HG03135 (cell line): ENCODE data around the gene COL5A3.

Source experiments
- ATAC-seq: cut with Tn5 transposase; IDR thresholded peaks from one replicate; pipeline ENCODE4 v1.9.1; 2021; ENCODE audit warnings: mild to moderate bottlenecking, moderate library complexity; ENCODE audit not compliant: unreplicated experiment

COL5A3 gene

DNA sequence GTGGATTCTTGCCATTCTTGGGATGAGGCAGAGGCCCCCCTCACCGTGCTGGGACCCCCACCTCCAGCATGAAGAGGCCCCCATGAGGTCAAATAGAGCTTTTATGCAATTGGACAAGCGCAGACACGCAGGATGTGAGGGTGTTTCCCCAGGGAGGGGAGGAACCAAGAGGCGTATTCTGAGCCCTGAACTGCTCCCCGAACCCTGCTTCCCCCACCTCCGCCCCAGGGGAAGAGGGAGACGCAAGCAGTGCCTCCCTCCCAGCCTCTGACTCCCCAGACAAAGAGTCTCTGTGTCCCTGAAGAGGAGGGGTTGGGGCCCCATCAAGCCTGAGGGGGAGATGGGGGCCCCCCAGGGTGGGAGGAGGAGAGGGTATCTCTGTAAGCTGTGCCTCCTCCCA, 1.7 kb upstream of the COL5A3 start:
- ATAC-seq: no peak

DNA sequence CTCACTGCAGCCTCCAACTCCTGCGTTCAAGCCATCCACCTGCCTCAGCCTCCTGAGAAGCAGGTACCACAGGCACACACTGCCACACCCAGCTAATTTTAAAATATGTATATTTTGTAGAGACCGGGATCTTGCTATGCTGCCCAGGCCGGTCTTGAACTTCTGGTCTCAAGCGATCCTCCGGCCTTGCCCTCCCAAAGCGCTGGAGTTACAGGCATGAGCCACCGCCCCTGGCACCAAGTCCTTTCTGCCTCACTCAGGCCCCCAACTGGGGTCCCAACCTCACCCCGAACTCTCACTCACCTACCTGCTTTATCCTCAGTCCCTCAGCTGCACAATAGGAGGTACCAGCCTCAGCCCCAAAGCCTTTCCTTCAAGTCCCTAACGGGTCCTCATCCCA, 635 bp upstream of the COL5A3 start:
- ATAC-seq: no peak

DNA sequence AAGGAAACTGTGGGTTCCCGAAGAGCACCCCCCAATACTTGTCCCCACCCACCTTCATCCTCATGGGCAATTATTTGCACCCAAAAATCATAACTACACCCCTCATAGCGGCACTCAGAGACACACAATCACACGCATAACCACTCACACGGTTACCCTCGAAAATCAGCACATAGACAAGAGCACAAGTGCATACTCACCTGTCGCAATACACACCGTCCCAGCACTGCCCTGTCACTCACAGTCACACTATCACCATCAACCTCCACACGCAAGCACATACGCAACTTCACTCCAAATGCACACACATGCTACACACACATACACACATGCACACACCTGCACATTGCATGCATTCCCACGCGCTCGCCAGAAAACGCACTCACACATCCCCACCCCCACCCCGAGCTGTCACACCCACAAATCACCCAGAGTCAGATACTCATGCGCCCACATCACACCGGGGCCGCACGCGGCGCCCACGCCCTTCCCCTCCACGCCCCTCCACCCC, 535 bp downstream of the COL5A3 start:
- ATAC-seq: no peak

DNA sequence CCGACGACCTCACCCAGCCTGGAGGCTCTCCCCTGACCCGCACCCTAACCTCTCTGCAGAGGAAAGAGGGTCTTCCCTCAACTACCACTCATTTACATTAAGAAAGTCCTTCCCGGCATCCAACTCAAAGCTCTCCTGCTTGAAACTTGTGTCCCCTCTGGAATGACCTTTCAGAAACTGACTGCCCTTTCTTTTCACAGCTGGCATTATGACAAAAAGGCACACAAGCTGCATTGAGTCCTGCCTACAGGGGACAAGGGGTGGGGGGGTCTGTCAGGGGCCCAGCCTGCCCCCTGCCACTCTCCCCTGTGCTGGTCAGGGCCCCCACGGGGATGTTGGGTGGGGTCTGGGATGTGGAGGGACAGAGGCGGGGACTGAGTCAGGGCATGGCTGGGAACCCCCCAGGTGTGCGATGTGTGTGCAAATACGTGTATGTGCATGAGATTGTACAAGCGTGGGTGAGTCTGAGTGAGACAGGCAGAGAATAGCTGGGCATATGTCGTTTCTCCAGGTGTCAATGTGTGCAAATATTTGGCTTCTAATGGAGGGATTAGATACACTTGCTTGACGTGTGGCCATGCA, 2.0 kb downstream of the COL5A3 start:
- ATAC-seq: no peak

GRCh38 chr19:10007371-10008183, 2.7 kb downstream of the COL5A3 start:
- ATAC-seq: no peak

DNA sequence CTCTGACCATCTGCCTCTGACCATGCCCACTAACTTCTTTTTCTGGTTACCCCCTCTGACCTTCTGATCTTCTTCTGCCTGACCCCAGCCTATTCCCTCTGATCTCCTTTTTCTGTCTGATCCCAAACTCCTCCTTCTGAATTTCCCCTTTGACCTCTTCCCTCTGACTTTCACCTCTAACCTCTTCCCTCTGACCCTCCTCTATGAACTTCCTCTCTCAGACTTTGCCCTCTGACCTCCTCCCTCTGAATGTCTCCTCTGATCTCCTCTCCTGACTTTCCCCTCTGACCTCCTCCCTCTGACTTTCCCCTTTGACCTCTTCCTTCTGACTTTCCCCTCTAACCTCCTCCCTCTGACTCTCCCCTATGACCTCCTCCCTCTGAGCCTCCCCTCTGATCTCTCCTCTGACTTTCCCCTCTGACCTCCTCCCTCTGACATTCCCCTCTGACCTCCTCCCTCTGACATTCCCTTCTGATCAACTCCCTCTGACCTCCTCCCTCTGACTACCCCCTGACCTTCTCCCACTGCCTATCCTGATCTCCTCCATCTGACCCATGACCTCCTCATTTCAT, 3.5 kb downstream of the COL5A3 start:
- ATAC-seq: no peak

DNA sequence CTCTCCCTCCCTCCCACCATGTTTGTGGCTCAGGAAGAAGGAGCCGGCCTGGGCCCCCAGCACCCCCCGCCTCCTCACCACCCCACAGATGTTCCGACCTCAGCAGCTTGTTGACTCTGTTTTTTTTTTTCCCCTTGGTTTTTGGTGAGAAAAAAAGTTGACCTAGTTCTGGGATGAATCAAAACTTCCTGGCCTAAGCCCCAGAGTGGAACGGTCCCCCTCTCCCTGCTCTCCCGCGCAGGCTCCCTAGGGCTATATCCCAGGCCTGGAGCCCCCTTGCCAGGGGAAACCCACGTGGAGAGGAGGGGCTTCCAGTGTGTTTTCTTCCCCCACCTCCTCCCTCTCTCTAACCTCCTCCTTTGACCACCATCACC, 4.0 kb downstream of the COL5A3 start:
- no peak for ATAC-seq

GRCh38 chr19:10005632-10006334, 4.5 kb downstream of the COL5A3 start:
- ATAC-seq: no peak

- no peak for ATAC-seq
Observed at GRCh38 chr19:10004617-10005016, 5.7 kb downstream of the COL5A3 start.

- ATAC-seq: no peak
Observed at GRCh38 chr19:10003271-10003670, 7.0 kb downstream of the COL5A3 start.

- ATAC-seq: no peak
Observed at GRCh38 chr19:10001899-10002298, 8.4 kb downstream of the COL5A3 start.

DNA sequence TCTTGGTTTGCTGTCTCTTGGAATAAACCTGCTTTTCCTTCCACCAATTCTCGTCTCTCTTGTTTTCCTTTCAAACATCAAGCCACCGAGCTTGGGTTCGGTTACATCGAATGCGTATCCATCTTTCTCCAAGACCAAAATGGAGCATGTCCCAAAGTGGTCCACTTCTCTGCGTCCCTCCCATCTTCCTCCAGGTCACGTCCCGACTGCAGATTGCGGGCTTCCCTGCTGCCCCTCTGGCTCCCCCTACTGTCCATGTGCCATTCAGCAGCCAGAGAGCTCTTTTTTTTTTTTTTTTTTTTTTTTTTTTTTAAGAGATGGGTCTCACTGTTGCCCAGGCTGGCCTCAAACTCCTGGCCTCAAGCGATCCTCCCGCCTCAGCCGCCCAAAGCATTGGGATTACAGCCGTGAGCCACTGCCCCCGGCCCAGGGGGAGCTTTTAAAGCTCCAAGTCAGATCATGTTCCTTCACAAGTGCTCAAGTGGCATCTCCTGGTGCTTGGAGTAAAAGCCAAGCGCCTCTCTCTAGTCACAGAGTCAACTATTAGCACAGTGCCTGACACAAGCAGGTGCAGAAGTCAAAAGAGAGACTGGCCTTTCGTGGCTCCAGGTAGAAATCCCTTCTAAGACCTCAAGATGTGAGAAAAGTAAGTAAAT, 10.0 kb downstream of the COL5A3 start:
- no peak for ATAC-seq

DNA sequence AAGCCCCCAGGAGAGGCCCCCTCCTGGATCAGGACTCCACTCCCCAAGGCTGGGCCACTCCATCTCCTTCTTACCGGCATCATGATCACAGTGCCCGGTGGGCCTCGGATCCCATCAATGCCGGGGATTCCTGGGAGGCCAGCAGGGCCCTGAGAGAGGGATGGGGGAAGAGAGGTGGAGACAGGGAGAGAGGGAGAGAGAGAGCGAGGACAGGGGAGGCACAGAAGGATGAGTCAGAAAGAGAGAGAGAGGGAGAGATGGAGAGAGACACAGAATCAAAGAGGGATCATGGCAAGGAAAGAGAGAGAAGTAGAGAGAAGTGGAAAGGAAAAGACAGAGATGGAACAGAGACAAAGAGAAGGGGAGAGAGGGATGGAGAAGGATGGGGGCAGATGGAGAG, 13.8 kb downstream of the COL5A3 start:
- no peak for ATAC-seq

DNA sequence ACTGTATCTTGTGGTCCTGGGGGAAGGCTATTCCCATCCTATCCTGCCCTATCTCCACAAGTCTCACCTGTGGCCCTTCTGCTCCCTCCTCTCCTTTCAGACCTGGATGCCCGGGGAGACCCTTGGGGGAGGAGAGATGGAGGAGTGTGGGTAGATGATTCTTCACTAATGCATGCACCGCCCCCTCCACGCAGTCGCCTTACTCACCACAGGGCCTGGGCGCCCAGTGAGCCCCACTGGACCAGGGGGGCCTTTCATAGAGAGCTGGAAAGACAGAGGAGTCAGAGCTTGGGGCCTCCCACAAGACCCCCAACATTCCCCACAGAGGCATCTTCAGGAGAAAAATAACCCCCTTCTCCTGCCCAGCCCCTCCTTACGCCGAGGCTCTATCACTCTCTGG, 14.3 kb downstream of the COL5A3 start:
- ATAC-seq: no peak

DNA sequence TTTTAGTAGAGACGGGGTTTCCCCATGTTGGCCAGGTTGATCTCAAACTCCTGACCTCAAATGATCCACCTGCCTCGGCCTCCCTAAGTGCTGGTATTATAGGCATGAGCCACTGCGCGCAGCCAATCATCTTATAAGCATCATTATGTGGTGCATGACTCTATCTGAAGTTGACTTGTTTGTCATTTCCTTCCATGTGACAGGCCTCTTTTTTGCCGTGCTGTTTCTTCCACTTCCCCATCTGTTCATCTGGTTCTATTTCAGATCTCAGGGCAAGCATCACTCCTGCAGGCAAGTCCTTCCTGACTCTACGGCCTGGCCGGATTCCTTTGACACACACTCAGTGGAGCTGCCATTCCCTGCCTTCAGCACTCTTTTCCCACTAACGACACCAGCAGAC, 15.2 kb downstream of the COL5A3 start:
- no peak for ATAC-seq

DNA sequence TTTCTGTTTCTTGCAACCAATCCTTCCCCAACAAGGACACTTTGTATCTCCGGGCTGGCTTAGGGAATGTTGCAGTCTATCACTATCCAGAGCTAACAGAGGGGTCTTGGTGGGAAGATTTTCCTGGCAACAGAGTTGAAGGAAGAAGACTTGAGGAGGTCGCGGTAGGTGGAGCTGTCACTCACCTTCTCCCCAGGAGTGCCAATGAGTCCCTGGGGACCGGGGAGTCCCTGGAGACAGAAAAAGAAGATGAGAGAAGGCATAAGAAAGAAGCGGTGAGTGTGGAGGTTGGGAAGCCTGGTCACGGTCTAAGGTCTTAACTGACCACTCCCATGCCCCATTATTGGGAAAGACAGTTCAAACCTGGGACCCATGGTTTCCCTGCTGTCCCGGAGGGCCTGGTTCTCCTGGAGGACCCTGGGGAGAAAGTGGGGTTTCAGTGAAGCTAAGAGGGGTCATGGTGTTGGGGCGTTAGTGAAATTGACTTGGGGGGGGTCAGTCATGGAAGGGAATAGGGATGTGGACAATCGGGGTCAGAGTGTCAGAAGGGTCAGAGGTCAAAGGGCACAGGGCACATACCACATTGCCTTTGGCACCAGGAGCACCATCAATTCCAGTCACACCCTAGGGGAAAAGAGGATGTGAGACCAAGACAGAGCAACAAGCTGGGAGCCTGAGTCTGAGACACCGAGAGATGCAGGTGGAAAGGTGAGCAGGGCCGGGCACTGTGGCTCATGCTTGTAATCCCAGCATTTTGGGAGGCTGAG, 18.7 kb downstream of the COL5A3 start:
- ATAC-seq: no peak

DNA sequence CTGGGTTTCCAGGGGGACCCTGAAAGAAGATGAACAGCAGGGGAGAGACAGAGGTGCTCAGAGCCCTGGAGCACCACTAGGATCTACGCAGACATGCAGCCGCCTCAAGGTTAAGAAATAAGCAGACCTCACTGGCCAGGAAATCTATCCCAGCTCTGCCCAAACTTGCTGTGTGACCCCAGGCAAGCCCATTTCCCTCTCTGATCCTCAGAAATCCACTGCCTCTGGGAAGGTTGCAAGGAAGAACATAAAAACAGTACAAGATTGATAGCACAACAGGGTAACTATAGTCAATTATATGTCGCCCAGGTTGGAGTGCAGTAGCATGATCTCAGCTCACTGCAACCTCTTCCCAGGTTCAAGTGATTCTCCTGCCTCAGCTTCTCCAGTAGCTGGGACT, 20.8 kb downstream of the COL5A3 start:
- no peak for ATAC-seq

DNA sequence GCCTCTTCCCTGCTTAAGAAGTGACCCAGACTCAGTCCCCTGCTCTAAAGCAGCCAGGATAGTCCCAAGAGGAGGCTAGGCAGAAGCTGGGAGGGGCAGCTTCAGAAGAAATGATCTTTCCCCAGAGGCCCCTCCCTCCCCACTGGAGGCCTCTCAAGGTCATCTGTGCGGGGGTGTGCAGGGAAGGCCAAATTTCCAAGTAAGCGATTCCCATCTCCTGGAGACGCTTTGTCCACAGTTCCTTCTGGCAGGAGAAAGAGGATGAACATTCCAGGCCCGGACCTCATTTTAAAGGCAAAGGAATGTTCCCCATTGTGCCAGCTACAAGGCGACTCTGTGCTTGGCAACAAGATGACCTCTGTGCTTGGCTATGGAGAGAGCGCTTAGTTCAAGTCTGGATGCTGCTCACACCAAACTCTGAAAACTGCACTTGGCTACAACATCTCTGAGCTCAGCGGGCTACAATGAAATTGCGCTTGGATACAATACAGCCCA, 23.5 kb downstream of the COL5A3 start:
- ATAC-seq: no peak

GRCh38 chr19:9981406-9982260, 28.7 kb downstream of the COL5A3 start:
- ATAC-seq: no peak
